Measurements from ENCODE around the gene GSS. TPM values are rescaled to one million over a fixed set of nuclear protein-coding genes. Genes with fewer than 3 reads are reported as not detected.

GSS gene
- total and polyA plus RNA-seq, 2 donors (not counting 3 experiments of a cell fraction or from before 2014, with no cell fraction given), result 47.9 to 65.1 TPM

- no peaks in the 10 kb centered on the region for H3K27me3 ChIP-seq (ENCODE audit: control insufficient read depth in 2 of 2, insufficient read depth in 2 of 2, low read length in 2 of 2)
- no peak for TF ChIP-seq POLR2A (IDR thresholded peaks at IDR 0.05; ENCODE audit: low read depth, low read length)
- no peak for TF ChIP-seq JUN (IDR thresholded peaks at IDR 0.05; ENCODE audit: borderline replicate concordance, insufficient read depth, insufficient read length, low read depth)
- no peak for TF ChIP-seq EZH2 (IDR thresholded peaks at IDR 0.05; ENCODE audit: borderline replicate concordance, low read depth, low read length, severe bottlenecking)
- no peak for TF ChIP-seq FOS (IDR thresholded peaks at IDR 0.05; ENCODE audit: borderline replicate concordance, insufficient read depth, low read length)
- no peak for TF ChIP-seq POLR2AphosphoS5 (IDR thresholded peaks at IDR 0.05; ENCODE audit: insufficient read depth, low read depth, low read length)
- TF ChIP-seq MAX (IDR thresholded peaks at IDR 0.05; ENCODE audit: insufficient read depth, insufficient read length), result no peak
- no peak for TF ChIP-seq CTCF (IDR thresholded peaks at IDR 0.05; ENCODE audit: extremely low read depth in 1 of 2, insufficient read depth in 1 of 2, low read depth in 1 of 2, low read length in 2 of 2)
- TF ChIP-seq GATA2 (IDR thresholded peaks at IDR 0.05; ENCODE audit: insufficient read depth, insufficient read length, low read depth, low read length), result no peak
- no peak for TF ChIP-seq MYC (IDR thresholded peaks at IDR 0.05; ENCODE audit: low read depth, low read length)
- dilution Hi-C loops (cut with MboI; ENCODE audit: extremely low pct_ligation_motif_present, low sequenced_read_pairs) (no loop called here), intact Hi-C loops (cut with micrococcal nuclease) (no loop called here)
- H3K4me3 ChIP-seq (replicated peaks in 1 of 3; ENCODE audit: insufficient read depth in 1 of 3, low read depth in 1 of 3, low read length in 3 of 3), result no peak overlapping the region
- ChIA-PET CTCF (interaction anchor here (0.6 to 2.2 kb wide), 2 partner anchors 98 to 100 kb away, joined by 3 to 9 read pairs; partner anchors contain the start of gene ACSS2), POLR2A (no interaction called here)
- H3K4me1 ChIP-seq (ENCODE audit: control insufficient read depth, extremely low read depth, insufficient read depth, low read length), result no peaks in the 10 kb centered on the region
- no peak overlapping the region for H2AFZ ChIP-seq (ENCODE audit: low read depth, low read length)
- DNase-seq (ENCODE audit: low read depth, low spot score), result no peak
- no TSS peak for BruUV-seq (replicated peaks)
- no peak overlapping the region for H3K4me2 ChIP-seq (ENCODE audit: insufficient read depth, low read length)
- FAIRE-seq, result no peak
- H4K20me1 ChIP-seq (replicated peaks; ENCODE audit: control insufficient read depth, extremely low read depth, insufficient read depth, low read length), result no peaks in the 10 kb centered on the region
- H3K27ac ChIP-seq (ENCODE audit: insufficient read depth, low read depth, low read length), result no peak overlapping the region
- no peak overlapping the region for H3K9ac ChIP-seq (replicated peaks; ENCODE audit: extremely low read depth, insufficient read depth, low read length)
- H3K9me1 ChIP-seq (replicated peaks; ENCODE audit: control insufficient read depth, extremely low read depth, insufficient read depth, low read length), result no peaks in the 10 kb centered on the region
- H3K9me3 ChIP-seq (replicated peaks; ENCODE audit: control insufficient read depth, insufficient read depth, low read length), result no peaks in the 10 kb centered on the region
- no peaks in the 10 kb centered on the region for H3K36me3 ChIP-seq (ENCODE audit: control insufficient read depth in 2 of 2, extremely low read depth in 1 of 2, insufficient read depth in 2 of 2, low read length in 2 of 2)
- no peaks in the 10 kb centered on the region for H3K79me2 ChIP-seq (ENCODE audit: control insufficient read depth, insufficient read depth, low read length)
Observed at GRCh38 chr20:34974246-34974645, 18.6 kb upstream of the GSS start.

Measured in endothelial cell of umbilical vein (primary cell).